ENCODE results near the gene GPR152.
A peak's percentile ranks its signal among the peaks of the same experiment; 100 is the strongest.

Gene GPR152

GRCh38 chr11:67441731-67442351, 10.7 kb downstream of the GPR152 start:
- FAIRE-seq = peak; percentile 90
- DNase-seq (ENCODE audit: insufficient read length, low spot score) = no peak

- FAIRE-seq (peak; percentile 81), DNase-seq (ENCODE audit: insufficient read length, low spot score) (no peak)
Observed at GRCh38 chr11:67441098-67441563, 11.4 kb downstream of the GPR152 start.

- FAIRE-seq (no peak), DNase-seq (ENCODE audit: insufficient read length, low spot score) (no peak)
Observed at GRCh38 chr11:67440229-67441097, 12.1 kb downstream of the GPR152 start.

- FAIRE-seq (peak; percentile 88), DNase-seq (ENCODE audit: insufficient read length, low spot score) (no peak)
Observed at GRCh38 chr11:67439321-67440228, 13.0 kb downstream of the GPR152 start.

GRCh38 chr11:67438158-67438902, 14.2 kb downstream of the GPR152 start:
- FAIRE-seq = no peak
- DNase-seq (ENCODE audit: insufficient read length, low spot score) = no peak

GRCh38 chr11:67437809-67438157, 14.7 kb downstream of the GPR152 start:
- FAIRE-seq = no peak
- no peak for DNase-seq (ENCODE audit: insufficient read length, low spot score)

GRCh38 chr11:67437082-67437808, 15.3 kb downstream of the GPR152 start, which contains the start of gene PTPRCAP:
TSS of gene PTPRCAP (minus strand) at chr11:67437682. CDS start at chr11:67437619, 63 bp downstream.
- DNase-seq (ENCODE audit: insufficient read length, low spot score) (no peak), FAIRE-seq (no peak)

GRCh38 chr11:67436459-67437081, 16.0 kb downstream of the GPR152 start:
- DNase-seq (ENCODE audit: insufficient read length, low spot score) = no peak
- peak; percentile 71 for FAIRE-seq

- DNase-seq (ENCODE audit: insufficient read length, low spot score) (no peak), FAIRE-seq (peak; percentile 68)
Observed at GRCh38 chr11:67435727-67436458, 16.6 kb downstream of the GPR152 start.

GRCh38 chr11:67435031-67435726, 17.4 kb downstream of the GPR152 start:
- no peak for DNase-seq (ENCODE audit: insufficient read length, low spot score)
- no peak for FAIRE-seq

- no peak for DNase-seq (ENCODE audit: insufficient read length, low spot score)
- peak; percentile 63 for FAIRE-seq
Observed at GRCh38 chr11:67434395-67434881, 18.1 kb downstream of the GPR152 start.

- peak; percentile 57 for FAIRE-seq
Observed at GRCh38 chr11:67433536-67434394, 18.8 kb downstream of the GPR152 start.

GRCh38 chr11:67432655-67433349, 19.7 kb downstream of the GPR152 start:
- FAIRE-seq (no peak), DNase-seq (ENCODE audit: insufficient read length, low spot score) (no peak)

More at GRCh38 chr11:67433536-67434394, 18.8 kb downstream of the GPR152 start:
- no peak for DNase-seq (ENCODE audit: insufficient read length, low spot score)

- DNase-seq (ENCODE audit: insufficient read length, low spot score) = no peak
- peak; percentile 54 for FAIRE-seq
Observed at GRCh38 chr11:67431346-67432249, 20.9 kb downstream of the GPR152 start.

GRCh38 chr11:67429722-67430121, 22.8 kb downstream of the GPR152 start:
- DNase-seq (ENCODE audit: insufficient read length, low spot score) = no peak
- FAIRE-seq = no peak

All from HTR-8/SVneo (cell line).